Hepatocyte (in vitro differentiated cells): ENCODE results near the gene ZNF697.

Experiments used
- CTCF ChIP-seq: fragments of 200-600 bp; sonication (generic); IDR thresholded peaks from 2 replicates; pipeline ENCODE4 v1.5.1; 2016; ENCODE audit warnings: antibody characterized with exemption, mild to moderate bottlenecking; ENCODE audit not compliant: poor library complexity
- EZH2 ChIP-seq: fragments of 200-600 bp; sonication (generic); IDR thresholded peaks from 2 replicates; pipeline ENCODE4 v1.6.1; 2016; ENCODE audit warnings: antibody characterized with exemption, mild to moderate bottlenecking, borderline replicate concordance
- EZH2phosphoT487 ChIP-seq: fragments of 200-600 bp; sonication (generic); IDR thresholded peaks from one replicate; pipeline ENCODE4 v1.6.1; 2018; ENCODE audit warnings: antibody characterized with exemption, mild to moderate bottlenecking, low read depth, moderate library complexity; ENCODE audit not compliant: unreplicated experiment, severe bottlenecking

DNA sequence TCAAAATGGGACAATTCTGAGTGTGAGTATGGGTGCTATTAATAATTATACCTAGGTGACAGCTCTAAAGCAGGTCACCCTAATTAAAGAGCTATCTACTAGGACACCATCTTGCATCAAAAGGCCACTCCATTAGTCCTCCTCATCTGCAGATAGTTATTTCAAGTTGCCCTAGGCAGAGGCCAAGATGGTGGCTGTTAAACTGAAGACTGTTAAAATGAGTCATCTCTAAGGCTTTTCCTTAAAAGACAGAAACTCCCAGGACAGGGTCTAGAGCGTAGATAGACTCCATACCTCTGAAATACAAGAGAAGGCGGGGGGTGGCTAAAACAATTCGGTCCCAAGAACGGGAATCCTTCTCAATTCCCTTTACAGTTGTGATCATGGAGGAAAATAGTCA, 4.5 kb upstream of the ZNF697 start:
- no peak for TF ChIP-seq CTCF
- no peak for TF ChIP-seq EZH2phosphoT487
- TF ChIP-seq EZH2 = no peak
